ENCODE data around the gene PRR11. TPM values are rescaled to one million over a fixed set of nuclear protein-coding genes. Genes with fewer than 3 reads are reported as not detected.

PRR11 gene
- total RNA-seq, 1 donor from 2014 or later: 12.9 TPM

GRCh38 chr17:59151591-59151990 is 4.0 kb upstream of the PRR11 start:
- Mint-ChIP-seq H3K4me3 (ENCODE audit: unreplicated experiment) (peak overlapping the region; percentile 38), H3K27me3 (ENCODE audit: low read depth) (no peaks in the 10 kb centered on the region), H3K27ac (ENCODE audit: unreplicated experiment) (no peak overlapping the region), H3K4me1 (ENCODE audit: low read depth) (peaks cover 51% of the 10 kb centered on the region), H3K36me3 (ENCODE audit: low read depth) (no peaks in the 10 kb centered on the region), H3K9me3 (ENCODE audit: low read depth) (no peaks in the 10 kb centered on the region)
- no peak for DNase-seq (ENCODE audit: low spot score)
- TF ChIP-seq CTCF (IDR thresholded peaks at IDR 0.05): no peak

DNA sequence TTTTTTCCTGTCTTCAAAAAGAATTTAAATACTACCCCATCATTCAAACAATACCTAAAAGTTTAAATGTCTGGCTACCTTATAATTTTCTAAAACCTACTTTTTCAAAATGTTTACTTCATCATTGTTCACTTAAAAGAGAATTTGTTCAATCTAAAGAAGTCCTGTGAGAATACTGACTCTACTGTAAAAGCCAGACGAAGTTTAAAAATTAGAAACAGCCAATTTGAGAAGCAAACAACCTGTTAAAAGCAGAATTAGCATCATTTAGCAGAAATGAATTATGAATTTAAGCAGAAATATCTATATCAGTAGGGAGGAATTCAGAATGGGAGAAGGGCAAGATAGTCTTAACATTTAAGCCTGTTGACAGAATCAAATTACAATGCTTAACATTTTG is 2.6 kb upstream of the PRR11 start:
- DNase-seq (ENCODE audit: low spot score): no peak
- Mint-ChIP-seq H3K4me3 (ENCODE audit: unreplicated experiment) (no peak overlapping the region), H3K9me3 (ENCODE audit: low read depth) (no peaks in the 10 kb centered on the region), H3K36me3 (ENCODE audit: low read depth) (no peaks in the 10 kb centered on the region), H3K27me3 (ENCODE audit: low read depth) (no peaks in the 10 kb centered on the region), H3K4me1 (ENCODE audit: low read depth) (peaks cover 57% of the 10 kb centered on the region), H3K27ac (ENCODE audit: unreplicated experiment) (no peak overlapping the region)
- no peak for TF ChIP-seq CTCF (IDR thresholded peaks at IDR 0.05)

DNA sequence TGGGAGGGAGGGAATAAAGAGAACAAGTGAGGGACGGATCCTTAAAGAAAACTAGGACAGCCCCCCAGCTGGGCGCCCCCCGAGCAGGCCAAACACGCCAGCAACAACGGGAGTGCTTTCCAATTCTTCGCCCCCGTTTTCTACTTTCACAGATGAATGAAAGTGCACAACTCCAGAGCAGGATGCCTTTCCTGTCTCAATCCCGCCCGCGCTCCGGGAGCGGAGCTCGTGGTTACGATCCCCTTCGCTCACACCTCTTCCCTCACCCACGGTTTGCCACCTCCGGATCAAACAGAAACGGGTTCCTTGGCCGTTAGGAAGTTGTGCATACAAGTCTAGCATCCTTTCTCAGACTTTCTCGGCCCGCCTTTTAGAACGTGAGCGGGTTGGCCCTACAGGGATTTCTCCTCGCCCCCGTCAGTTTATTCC is 1.2 kb upstream of the PRR11 start:
- no peak for TF ChIP-seq CTCF (IDR thresholded peaks at IDR 0.05)
- no peak for DNase-seq (ENCODE audit: low spot score)
- Mint-ChIP-seq H3K4me3 (ENCODE audit: unreplicated experiment) (no peak overlapping the region), H3K9me3 (ENCODE audit: low read depth) (no peaks in the 10 kb centered on the region), H3K36me3 (ENCODE audit: low read depth) (no peaks in the 10 kb centered on the region), H3K27ac (ENCODE audit: unreplicated experiment) (no peak overlapping the region), H3K4me1 (ENCODE audit: low read depth) (peaks cover 59% of the 10 kb centered on the region), H3K27me3 (ENCODE audit: low read depth) (no peaks in the 10 kb centered on the region)

GRCh38 chr17:59154721-59155438 is 666 bp upstream of the PRR11 start, which contains the start of gene SKA2:
TSS of gene SKA2 (minus strand) at chr17:59155186. CDS start at chr17:59155163, 23 bp downstream.
- TF ChIP-seq CTCF (IDR thresholded peaks at IDR 0.05): no peak
- Mint-ChIP-seq H3K4me1 (ENCODE audit: low read depth) (peaks cover 54% of the 10 kb centered on the region), H3K4me3 (ENCODE audit: unreplicated experiment) (no peak within 1 kb of the TSS), H3K27me3 (ENCODE audit: low read depth) (no peaks in the 10 kb centered on the region), H3K36me3 (ENCODE audit: low read depth) (no peaks in the 10 kb centered on the region), H3K27ac (ENCODE audit: unreplicated experiment) (no peak within 1 kb of the TSS), H3K9me3 (ENCODE audit: low read depth) (no peaks in the 10 kb centered on the region)
- peak; percentile 98 for DNase-seq (ENCODE audit: low spot score)

GRCh38 chr17:59160157-59161025 is 4.8 kb downstream of the PRR11 start:
- no peak for DNase-seq (ENCODE audit: low spot score)
- H3K4me1 Mint-ChIP-seq (ENCODE audit: low read depth): peaks cover 17% of the 10 kb centered on the region
- no peak overlapping the region for H3K27ac Mint-ChIP-seq (ENCODE audit: unreplicated experiment)
- no peak overlapping the region for H3K4me3 Mint-ChIP-seq (ENCODE audit: unreplicated experiment)
- H3K9me3 Mint-ChIP-seq (ENCODE audit: low read depth): no peaks in the 10 kb centered on the region
- no peak for TF ChIP-seq CTCF (IDR thresholded peaks at IDR 0.05)
- H3K36me3 Mint-ChIP-seq (ENCODE audit: low read depth): no peaks in the 10 kb centered on the region
- H3K27me3 Mint-ChIP-seq (ENCODE audit: low read depth): no peaks in the 10 kb centered on the region
